Measurements from ENCODE around the gene NWD2. TPM values are rescaled to one million over a fixed set of nuclear protein-coding genes. Genes with fewer than 3 reads are reported as not detected.

Gene NWD2
- polyA plus RNA-seq, 3 donors: not detected

GRCh38 chr4:37392521-37393255 lies 148.1 kb downstream of the NWD2 start:
- H3K4me3 Mint-ChIP-seq: no peak overlapping the region

GRCh38 chr4:37393321-37393720 lies 148.8 kb downstream of the NWD2 start:
- no peaks in the 10 kb centered on the region for H3K27me3 Mint-ChIP-seq (ENCODE audit: low read depth in 3 of 3)
- H3K4me3 ChIP-seq (replicated peaks in 1 of 3; ENCODE audit: low read depth in 2 of 3, low read length in 3 of 3): no peak overlapping the region
- 0% methylated on average over 1 of the region's 3 CpGs for WGBS (ENCODE audit: insufficient coverage)
- peak overlapping the region in 2 of 7 donors; percentile 36 to 74 for H3K27ac Mint-ChIP-seq
- H3K4me3 Mint-ChIP-seq: no peak overlapping the region
- H3K9me3 Mint-ChIP-seq: no peaks in the 10 kb centered on the region
- no peak overlapping the region for H3K9ac ChIP-seq (ENCODE audit: insufficient read depth, low read length, poor library complexity, severe bottlenecking)
- H3K79me2 ChIP-seq (ENCODE audit: insufficient read depth, low read length): no peaks in the 10 kb centered on the region
- H3K36me3 ChIP-seq (replicated peaks in 1 of 2; ENCODE audit: control insufficient read depth in 1 of 2, insufficient read depth in 2 of 2, low read length in 2 of 2): no peaks in the 10 kb centered on the region
- intact Hi-C loops (cut with micrococcal nuclease): no loop called here
- no peaks in the 10 kb centered on the region for H4K20me1 ChIP-seq (ENCODE audit: insufficient read depth, low read length)
- H2AFZ ChIP-seq (ENCODE audit: insufficient read depth, low read depth, low read length, poor library complexity, severe bottlenecking): peak overlapping the region; percentile 40
- no peaks in the 10 kb centered on the region for H3K36me3 Mint-ChIP-seq
- peaks cover 40 to 42% of the 10 kb centered on the region in 2 donors for H3K4me1 ChIP-seq (ENCODE audit: control insufficient read depth in 1 of 2, insufficient read depth in 2 of 2, low read length in 2 of 2)
- H3K4me2 ChIP-seq (replicated peaks; ENCODE audit: extremely low read depth, low read length, poor library complexity, severe bottlenecking): peak overlapping the region; percentile 34
- H3K9me3 ChIP-seq (replicated peaks in 1 of 2; ENCODE audit: control insufficient read depth in 1 of 2, insufficient read depth in 1 of 2, low read length in 2 of 2): no peaks in the 10 kb centered on the region
- H3K27me3 ChIP-seq (ENCODE audit: control insufficient read depth in 2 of 2, insufficient read depth in 2 of 2, low read length in 2 of 2): no peaks in the 10 kb centered on the region
- peaks cover 42% of the 10 kb centered on the region for H3K4me1 Mint-ChIP-seq
- H3K27ac ChIP-seq (ENCODE audit: low read depth in 1 of 2, low read length in 2 of 2): peak overlapping the region in 1 of 2 donors; percentile 2
- no peak for TF ChIP-seq CTCF (IDR thresholded peaks at IDR 0.05)
- peak in 2 of 3 donors; percentile 5 to 47 for DNase-seq

More at GRCh38 chr4:37392521-37393255, 148.1 kb downstream of the NWD2 start:
- Mint-ChIP-seq H3K9me3 (no peaks in the 10 kb centered on the region), H3K27me3 (ENCODE audit: low read depth in 3 of 3) (no peaks in the 10 kb centered on the region), H3K36me3 (no peaks in the 10 kb centered on the region), H3K4me1 (peaks cover 42% of the 10 kb centered on the region), H3K27ac (peak overlapping the region; percentile 8 to 75 (median 42))
- Histone ChIP-seq H3K79me2 (ENCODE audit: insufficient read depth, low read length) (no peaks in the 10 kb centered on the region), H4K20me1 (ENCODE audit: insufficient read depth, low read length) (no peaks in the 10 kb centered on the region), H3K9ac (ENCODE audit: insufficient read depth, low read length, poor library complexity, severe bottlenecking) (peak overlapping the region; percentile 37), H3K36me3 (replicated peaks in 1 of 2; ENCODE audit: control insufficient read depth in 1 of 2, insufficient read depth in 2 of 2, low read length in 2 of 2) (no peaks in the 10 kb centered on the region), H3K9me3 (replicated peaks in 1 of 2; ENCODE audit: control insufficient read depth in 1 of 2, insufficient read depth in 1 of 2, low read length in 2 of 2) (no peaks in the 10 kb centered on the region), H3K27ac (ENCODE audit: low read depth in 1 of 2, low read length in 2 of 2) (no peak overlapping the region), H3K27me3 (ENCODE audit: control insufficient read depth in 2 of 2, insufficient read depth in 2 of 2, low read length in 2 of 2) (no peaks in the 10 kb centered on the region), H3K4me3 (replicated peaks in 1 of 3; ENCODE audit: low read depth in 2 of 3, low read length in 3 of 3) (no peak overlapping the region), H3K4me1 (ENCODE audit: control insufficient read depth in 1 of 2, insufficient read depth in 2 of 2, low read length in 2 of 2) (peaks cover 43 to 46% of the 10 kb centered on the region in 2 donors), H2AFZ (ENCODE audit: insufficient read depth, low read depth, low read length, poor library complexity, severe bottlenecking) (peak overlapping the region; percentile 40), H3K4me2 (replicated peaks; ENCODE audit: extremely low read depth, low read length, poor library complexity, severe bottlenecking) (peak overlapping the region; percentile 34)
- DNase-seq: peak; percentile 12 to 55 (median 13)
- TF ChIP-seq CTCF (IDR thresholded peaks at IDR 0.05): no peak
- intact Hi-C loops (cut with micrococcal nuclease): no loop called here
- WGBS (ENCODE audit: insufficient coverage): 21% methylated on average over 5 of the region's 9 CpGs
